Peyer's patch (tissue), 4 donors: ENCODE results near the gene ELFN1. TPM values are rescaled to one million over a fixed set of nuclear protein-coding genes. Genes with fewer than 3 reads are reported as not detected.

Experiments used
- DNase-seq, 3 donors: peaks; one replicate each; pipeline ENCODE4 v3.0.0-alpha.2; 2017 to 2019
- H3K27ac ChIP-seq, 4 donors: fragments of 200-600 bp; sonication (generic); one replicate each; pipeline ENCODE4 v1.5.1; 2016 to 2019
- H3K27me3 ChIP-seq, 2 donors: fragments of 200-600 bp; sonication (generic); one replicate each; pipeline ENCODE4 v1.5.1; 2019
- H3K36me3 ChIP-seq, 3 donors: fragments of 200-600 bp; sonication (generic); one replicate each; pipeline ENCODE4 v1.5.1; 2016 to 2019
- H3K4me1 ChIP-seq, 4 donors: fragments of 200-600 bp; sonication (generic); one replicate each; pipeline ENCODE4 v1.5.1; 2016 to 2019
- H3K4me3 ChIP-seq, 4 donors: fragments of 200-600 bp; sonication (generic); 1 replicate in 3 of 4; 2 replicates in 1 of 4; pipeline ENCODE4 v1.5.1; 2016 to 2019; ENCODE audit warnings: mild to moderate bottlenecking in 1 of 4
- H3K9me3 ChIP-seq, 4 donors: fragments of 200-600 bp; sonication (generic); one replicate each; pipeline ENCODE4 v1.5.1; 2016 to 2019; ENCODE audit warnings: mild to moderate bottlenecking in 1 of 4
- POLR2A ChIP-seq, 2 donors: fragments of 450-650 bp; IDR thresholded peaks; one replicate each; pipeline ENCODE4 v1.5.1; 2017; ENCODE audit warnings: antibody characterized with exemption in 2 of 2, mild to moderate bottlenecking in 2 of 2, moderate library complexity in 2 of 2
- total RNA-seq, 4 donors: library from RNA; depleted of rRNA; stranded (reverse); fragments of >200 nt; gene quantifications; one replicate each; pipeline ENCODE4 v1.1.0, GENCODE V29; 2016
- TF ChIP-seq, protein P1 (sequence below), 6 experiments: fragments of 450-650 bp in 4 of 6; fragments of 200-600 bp in 2 of 6; sonication (generic) in 1 of 6; IDR thresholded peaks; one replicate each; pipeline ENCODE4 v1.5.1; 2017 to 2019; ENCODE audit warnings: antibody characterized with exemption in 6 of 6, mild to moderate bottlenecking in 3 of 6, moderate library complexity in 1 of 6

The ELFN1 gene
- total RNA-seq, 4 donors from 2014 or later = 0.80 TPM; not detected in 3

DNA sequence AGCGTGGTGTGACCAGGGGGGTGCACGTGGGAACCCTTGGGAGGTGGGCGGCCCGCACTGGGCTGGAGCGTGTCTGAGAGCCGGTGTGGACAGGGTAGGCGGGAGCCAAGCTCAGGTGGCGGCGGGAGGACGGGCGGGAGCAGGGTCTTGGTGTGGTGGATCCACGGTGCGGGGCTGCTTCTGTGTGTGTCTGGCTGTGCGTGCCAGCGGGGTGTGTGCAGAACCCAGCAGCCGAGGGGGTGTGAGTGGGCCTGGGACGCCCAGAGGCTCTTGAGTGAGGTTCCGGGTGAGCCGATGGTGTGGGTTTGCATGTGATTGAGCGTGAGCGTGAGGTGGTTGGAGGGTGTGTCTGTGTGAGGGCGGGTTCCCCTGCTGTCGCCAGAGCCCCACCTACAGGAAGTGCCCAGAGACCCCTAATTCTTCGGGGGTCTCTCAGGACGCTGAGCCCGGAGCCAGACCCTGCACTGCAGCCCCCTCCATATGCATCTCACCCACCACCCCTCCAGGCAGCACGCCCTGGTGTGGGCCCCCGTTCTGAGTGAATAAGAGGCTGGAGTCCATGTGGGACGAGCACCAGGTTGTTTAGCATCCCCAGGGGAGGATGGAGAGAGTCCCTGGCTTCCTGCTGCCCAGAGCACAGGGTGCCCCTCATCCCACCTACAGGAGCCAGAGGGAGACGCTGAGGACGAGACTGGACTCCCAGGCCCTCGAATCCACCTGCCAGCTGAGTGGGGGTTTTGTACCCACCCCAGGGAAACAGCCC is 78.2 kb downstream of the ELFN1 start:
- no peak for DNase-seq
- TF ChIP-seq POLR2A (IDR thresholded peaks at IDR 0.05) = no peak
- TF ChIP-seq, protein P1, sequence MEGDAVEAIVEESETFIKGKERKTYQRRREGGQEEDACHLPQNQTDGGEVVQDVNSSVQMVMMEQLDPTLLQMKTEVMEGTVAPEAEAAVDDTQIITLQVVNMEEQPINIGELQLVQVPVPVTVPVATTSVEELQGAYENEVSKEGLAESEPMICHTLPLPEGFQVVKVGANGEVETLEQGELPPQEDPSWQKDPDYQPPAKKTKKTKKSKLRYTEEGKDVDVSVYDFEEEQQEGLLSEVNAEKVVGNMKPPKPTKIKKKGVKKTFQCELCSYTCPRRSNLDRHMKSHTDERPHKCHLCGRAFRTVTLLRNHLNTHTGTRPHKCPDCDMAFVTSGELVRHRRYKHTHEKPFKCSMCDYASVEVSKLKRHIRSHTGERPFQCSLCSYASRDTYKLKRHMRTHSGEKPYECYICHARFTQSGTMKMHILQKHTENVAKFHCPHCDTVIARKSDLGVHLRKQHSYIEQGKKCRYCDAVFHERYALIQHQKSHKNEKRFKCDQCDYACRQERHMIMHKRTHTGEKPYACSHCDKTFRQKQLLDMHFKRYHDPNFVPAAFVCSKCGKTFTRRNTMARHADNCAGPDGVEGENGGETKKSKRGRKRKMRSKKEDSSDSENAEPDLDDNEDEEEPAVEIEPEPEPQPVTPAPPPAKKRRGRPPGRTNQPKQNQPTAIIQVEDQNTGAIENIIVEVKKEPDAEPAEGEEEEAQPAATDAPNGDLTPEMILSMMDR (IDR thresholded peaks at IDR 0.05) = no peak

DNA sequence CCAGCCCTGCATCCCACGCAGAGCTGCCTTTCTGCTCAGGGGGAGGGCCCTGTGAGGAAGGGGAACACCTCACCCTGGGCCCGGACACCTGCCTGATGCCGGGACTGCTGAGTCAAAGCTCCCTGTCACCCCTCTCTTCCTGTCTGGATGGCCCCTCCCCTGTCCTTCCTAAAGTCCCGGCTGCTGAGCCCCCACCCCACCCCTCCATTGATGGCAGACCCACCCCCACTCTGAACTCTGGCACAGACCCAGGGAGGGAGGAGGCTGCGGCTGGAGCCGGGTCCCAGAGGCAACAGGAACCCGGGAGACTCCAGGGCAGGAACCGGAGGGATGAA is 78.7 kb downstream of the ELFN1 start:
- no peaks in the 10 kb centered on the region for H3K27me3 ChIP-seq
- TF ChIP-seq POLR2A (IDR thresholded peaks at IDR 0.05) = no peak
- TF ChIP-seq, protein P1 (IDR thresholded peaks at IDR 0.05) = no peak

More for the DNA sequence above, 78.2 kb downstream of the ELFN1 start:
- Histone ChIP-seq H3K4me1 (peaks cover 0 to under 1% (median 0%) of the 10 kb centered on the region in 4 donors), H3K36me3 (no peaks in the 10 kb centered on the region), H3K27ac (no peak overlapping the region), H3K27me3 (no peaks in the 10 kb centered on the region), H3K4me3 (no peak overlapping the region), H3K9me3 (no peaks in the 10 kb centered on the region)

DNA sequence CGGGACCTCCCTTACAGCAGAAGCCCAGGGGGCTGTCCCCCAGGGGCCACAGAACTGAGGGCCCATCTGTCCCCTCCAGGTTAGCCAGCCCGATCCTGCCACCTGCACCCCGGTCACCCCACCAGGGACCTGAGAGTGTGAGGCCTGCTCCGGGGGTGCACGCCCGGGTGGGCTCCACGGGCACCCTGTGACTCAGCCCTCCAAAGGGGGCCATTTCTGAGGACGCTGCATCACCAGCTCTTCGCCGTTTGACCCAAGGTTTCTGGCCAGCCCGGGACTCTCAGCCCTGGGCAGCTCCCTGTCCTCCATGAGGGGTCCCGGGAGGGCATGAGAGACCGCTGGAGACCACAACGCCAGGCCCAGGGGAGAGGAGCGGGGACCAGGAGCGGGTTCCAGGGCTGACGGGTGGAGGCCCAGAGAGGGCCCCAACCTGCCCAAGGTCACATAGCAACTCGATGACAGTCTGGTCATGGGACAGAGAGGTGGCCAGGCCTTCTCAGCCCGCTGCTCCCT is 79.3 kb downstream of the ELFN1 start:
- no peak overlapping the region for H3K4me3 ChIP-seq
- H3K36me3 ChIP-seq = no peaks in the 10 kb centered on the region
- no peak overlapping the region for H3K27ac ChIP-seq
- TF ChIP-seq POLR2A (IDR thresholded peaks at IDR 0.05) = no peak
- H3K27me3 ChIP-seq = no peaks in the 10 kb centered on the region
- H3K4me1 ChIP-seq = no peaks in the 10 kb centered on the region
- H3K9me3 ChIP-seq = no peaks in the 10 kb centered on the region
- peak in 1 of 3 donors; percentile 36 for DNase-seq

More for the DNA sequence above, 78.7 kb downstream of the ELFN1 start:
- Histone ChIP-seq H3K4me3 (no peak overlapping the region), H3K4me1 (no peaks in the 10 kb centered on the region), H3K9me3 (no peaks in the 10 kb centered on the region), H3K36me3 (no peaks in the 10 kb centered on the region), H3K27ac (no peak overlapping the region)
- no peak for DNase-seq

DNA sequence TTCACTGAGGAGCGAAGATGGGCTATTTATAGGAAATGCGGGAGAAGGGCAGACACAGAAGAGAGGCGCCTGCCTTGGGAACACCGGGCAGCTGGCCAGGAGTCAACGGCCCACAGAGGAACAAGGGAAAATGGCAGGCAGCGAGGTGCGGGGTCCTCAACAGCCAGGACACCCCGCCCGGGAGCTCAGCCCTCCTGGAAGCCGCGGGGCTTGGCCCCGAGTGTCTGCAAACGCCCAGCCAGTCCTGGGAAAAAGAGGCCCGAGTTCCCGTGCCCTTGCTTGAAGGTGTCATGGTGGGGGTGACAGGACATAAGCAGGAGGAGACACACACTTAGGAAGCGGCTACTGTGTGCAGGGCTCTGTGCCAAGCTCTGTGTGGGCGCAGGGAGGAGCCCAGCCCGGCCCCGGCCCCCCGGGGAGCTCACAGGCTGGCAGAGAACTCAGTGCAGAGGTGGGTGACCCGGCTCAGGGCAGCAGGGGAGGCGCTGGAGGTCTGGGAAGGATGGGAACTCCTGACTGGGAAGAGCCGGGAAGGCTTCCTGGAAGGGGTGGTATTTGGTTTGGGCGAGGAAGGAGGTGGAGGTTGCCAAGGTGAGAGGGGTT is 79.9 kb downstream of the ELFN1 start:
- no peak overlapping the region for H3K27ac ChIP-seq
- no peaks in the 10 kb centered on the region for H3K4me1 ChIP-seq
- no peaks in the 10 kb centered on the region for H3K9me3 ChIP-seq
- TF ChIP-seq POLR2A (IDR thresholded peaks at IDR 0.05) = no peak
- TF ChIP-seq, protein P1 (IDR thresholded peaks at IDR 0.05) = no peak
- H3K36me3 ChIP-seq = no peaks in the 10 kb centered on the region
- no peak overlapping the region for H3K4me3 ChIP-seq
- no peak for DNase-seq
- H3K27me3 ChIP-seq = no peaks in the 10 kb centered on the region

DNA sequence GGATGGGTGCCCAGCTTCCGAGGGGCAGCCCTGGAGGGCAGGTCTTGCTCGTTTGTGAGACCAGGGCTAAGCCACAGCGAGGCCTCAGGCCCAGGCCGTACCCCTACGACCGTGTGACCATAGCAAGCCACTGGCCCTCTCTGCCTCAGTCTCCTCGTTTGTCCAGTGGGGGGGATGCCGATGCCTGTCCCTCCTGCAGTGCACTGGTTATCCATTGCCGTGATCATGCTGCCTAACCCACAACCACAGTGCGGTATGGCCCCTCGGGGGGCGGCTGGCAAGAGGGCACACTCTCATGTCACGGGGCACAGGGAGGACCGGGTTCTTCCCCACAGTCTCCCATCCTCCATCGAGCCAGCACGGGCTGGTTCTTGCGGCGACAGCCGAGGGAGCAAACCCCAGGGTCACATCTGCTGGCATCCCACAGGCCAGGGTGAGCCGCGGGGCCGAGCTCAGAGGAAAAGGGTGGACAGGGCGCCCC is 80.5 kb downstream of the ELFN1 start:
- no peaks in the 10 kb centered on the region for H3K36me3 ChIP-seq
- no peak overlapping the region for H3K4me3 ChIP-seq
- no peaks in the 10 kb centered on the region for H3K27me3 ChIP-seq
- no peak for DNase-seq
- TF ChIP-seq POLR2A (IDR thresholded peaks at IDR 0.05) = no peak
- TF ChIP-seq, protein P1 (IDR thresholded peaks at IDR 0.05) = no peak
- no peaks in the 10 kb centered on the region for H3K4me1 ChIP-seq
- no peaks in the 10 kb centered on the region for H3K9me3 ChIP-seq
- no peak overlapping the region for H3K27ac ChIP-seq

DNA sequence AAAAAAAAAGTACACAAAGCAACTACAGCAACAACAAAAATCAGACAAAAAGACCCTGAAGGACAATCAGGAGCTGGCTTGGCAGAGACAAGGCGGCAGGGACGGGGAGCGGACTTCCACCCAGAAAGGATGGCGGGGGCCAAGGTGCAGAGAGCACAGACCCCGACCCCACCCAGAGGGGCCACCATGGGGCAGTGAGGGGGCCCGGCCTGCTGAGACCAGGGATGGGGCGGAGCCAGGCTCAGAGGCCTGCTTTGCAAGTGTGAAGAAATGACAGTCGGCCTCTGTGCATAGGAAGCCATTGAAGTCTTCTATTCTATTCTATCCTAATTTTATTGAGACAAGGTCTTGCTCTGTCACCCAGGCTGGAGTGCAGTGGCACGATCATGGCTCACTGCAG is 82.0 kb downstream of the ELFN1 start:
- H3K36me3 ChIP-seq = no peaks in the 10 kb centered on the region
- no peaks in the 10 kb centered on the region for H3K4me1 ChIP-seq
- DNase-seq = no peak
- H3K27me3 ChIP-seq = no peaks in the 10 kb centered on the region
- no peaks in the 10 kb centered on the region for H3K9me3 ChIP-seq
- TF ChIP-seq, protein P1 (IDR thresholded peaks at IDR 0.05) = no peak
- no peak for TF ChIP-seq POLR2A (IDR thresholded peaks at IDR 0.05)
- no peak overlapping the region for H3K4me3 ChIP-seq
- H3K27ac ChIP-seq = no peak overlapping the region
